Endothelial cell of umbilical vein (primary cell): Measurements from ENCODE around the gene GALNT17.

Experiments
- CTCF ChIP-seq, 2 donors: IDR thresholded peaks; 1 replicate in 1 of 2; 2 replicates in 1 of 2; pipeline ENCODE4 v1.5.1; 2011; ENCODE audit warnings: low read length in 2 of 2, mild to moderate bottlenecking in 2 of 2, moderate library complexity in 2 of 2, control low read depth in 1 of 2, inconsistent platforms in 1 of 2, low read depth in 1 of 2; ENCODE audit not compliant: insufficient read depth in 1 of 2; ENCODE audit errors: extremely low read depth in 1 of 2
- EZH2 ChIP-seq: IDR thresholded peaks from 2 replicates; pipeline ENCODE4 v1.6.1; 2012; ENCODE audit warnings: borderline replicate concordance, low read depth, mild to moderate bottlenecking, moderate library complexity, low read length, inconsistent platforms; ENCODE audit not compliant: severe bottlenecking
- MAX ChIP-seq: IDR thresholded peaks from 2 replicates; pipeline ENCODE4 v1.6.1; 2011; ENCODE audit not compliant: insufficient read depth, insufficient read length
- POLR2A ChIP-seq: IDR thresholded peaks from 2 replicates; pipeline ENCODE4 v1.6.1; 2012; ENCODE audit warnings: low read depth, mild to moderate bottlenecking, control low read depth, low read length
- POLR2AphosphoS5 ChIP-seq: IDR thresholded peaks from 2 replicates; pipeline ENCODE4 v1.6.1; 2012; ENCODE audit warnings: low read depth, mild to moderate bottlenecking, control low read depth, low read length, moderate library complexity; ENCODE audit not compliant: insufficient read depth

- no peak for TF ChIP-seq CTCF (IDR thresholded peaks at IDR 0.05; ENCODE audit: extremely low read depth in 1 of 2, insufficient read depth in 1 of 2, low read depth in 1 of 2, low read length in 2 of 2)
- TF ChIP-seq POLR2AphosphoS5: no peak
- TF ChIP-seq POLR2A: no peak
- TF ChIP-seq EZH2: no peak
- TF ChIP-seq MAX: no peak
These were observed 507.6 kb downstream of the GALNT17 start for GRCh38 chr7:71639382-71640085.
